Inflammatory macrophage (primary cell): ENCODE data around the gene SLC45A1.
A peak's percentile ranks its signal among the peaks of the same experiment; 100 is the strongest.

Experiments used
- DNase-seq, 2 donors: peaks; one replicate each; pipeline ENCODE4 v3.0.0-alpha.2; 2020 to 2022

The SLC45A1 gene

GRCh38 chr1:8311068-8311718 is 6.7 kb upstream of the SLC45A1 start:
- DNase-seq = no peak

GRCh38 chr1:8312235-8313218 is 5.4 kb upstream of the SLC45A1 start:
- no peak for DNase-seq

GRCh38 chr1:8313231-8313630 is 4.7 kb upstream of the SLC45A1 start:
- no peak for DNase-seq

- DNase-seq = peak; percentile 32 to 53
Observed at GRCh38 chr1:8314346-8315280, 3.3 kb upstream of the SLC45A1 start.

GRCh38 chr1:8315573-8316475 is 2.1 kb upstream of the SLC45A1 start:
- DNase-seq = no peak

- peak in 1 of 2 donors; percentile 9 for DNase-seq
Observed at GRCh38 chr1:8318436-8318835, 522 bp downstream of the SLC45A1 start.

GRCh38 chr1:8321612-8322011 is 3.7 kb downstream of the SLC45A1 start:
- no peak for DNase-seq

- DNase-seq = no peak
Observed at GRCh38 chr1:8323706-8324105, 5.8 kb downstream of the SLC45A1 start.

GRCh38 chr1:8324176-8324810 is 6.4 kb downstream of the SLC45A1 start:
- DNase-seq = no peak

GRCh38 chr1:8325771-8326170 is 7.9 kb downstream of the SLC45A1 start:
- DNase-seq = no peak

GRCh38 chr1:8326265-8326664 is 8.4 kb downstream of the SLC45A1 start:
- DNase-seq = no peak

- no peak for DNase-seq
Observed at GRCh38 chr1:8328271-8328670, 10.4 kb downstream of the SLC45A1 start.

- no peak for DNase-seq
Observed at GRCh38 chr1:8329439-8329838, 11.5 kb downstream of the SLC45A1 start.

GRCh38 chr1:8329858-8330257 is 11.9 kb downstream of the SLC45A1 start:
- no peak for DNase-seq

GRCh38 chr1:8330271-8331125 is 12.6 kb downstream of the SLC45A1 start:
- DNase-seq = no peak

- no peak for DNase-seq
Observed at GRCh38 chr1:8332806-8333205, 14.9 kb downstream of the SLC45A1 start.

GRCh38 chr1:8333246-8333987 is 15.5 kb downstream of the SLC45A1 start:
- DNase-seq = no peak

- DNase-seq = no peak
Observed at GRCh38 chr1:8334106-8334851, 16.4 kb downstream of the SLC45A1 start.

- no peak for DNase-seq
Observed at GRCh38 chr1:8335246-8335645, 17.3 kb downstream of the SLC45A1 start.
